ENCODE results near the gene RHOT2. TPM values are rescaled to one million over a fixed set of nuclear protein-coding genes. Genes with fewer than 3 reads are reported as not detected.

The RHOT2 gene
- total and polyA plus RNA-seq, 9 of the 15 experiments (the other 6 are each of a cell fraction or from before 2014, with no cell fraction given), result 5.0 to 373 (median 112) TPM

DNA sequence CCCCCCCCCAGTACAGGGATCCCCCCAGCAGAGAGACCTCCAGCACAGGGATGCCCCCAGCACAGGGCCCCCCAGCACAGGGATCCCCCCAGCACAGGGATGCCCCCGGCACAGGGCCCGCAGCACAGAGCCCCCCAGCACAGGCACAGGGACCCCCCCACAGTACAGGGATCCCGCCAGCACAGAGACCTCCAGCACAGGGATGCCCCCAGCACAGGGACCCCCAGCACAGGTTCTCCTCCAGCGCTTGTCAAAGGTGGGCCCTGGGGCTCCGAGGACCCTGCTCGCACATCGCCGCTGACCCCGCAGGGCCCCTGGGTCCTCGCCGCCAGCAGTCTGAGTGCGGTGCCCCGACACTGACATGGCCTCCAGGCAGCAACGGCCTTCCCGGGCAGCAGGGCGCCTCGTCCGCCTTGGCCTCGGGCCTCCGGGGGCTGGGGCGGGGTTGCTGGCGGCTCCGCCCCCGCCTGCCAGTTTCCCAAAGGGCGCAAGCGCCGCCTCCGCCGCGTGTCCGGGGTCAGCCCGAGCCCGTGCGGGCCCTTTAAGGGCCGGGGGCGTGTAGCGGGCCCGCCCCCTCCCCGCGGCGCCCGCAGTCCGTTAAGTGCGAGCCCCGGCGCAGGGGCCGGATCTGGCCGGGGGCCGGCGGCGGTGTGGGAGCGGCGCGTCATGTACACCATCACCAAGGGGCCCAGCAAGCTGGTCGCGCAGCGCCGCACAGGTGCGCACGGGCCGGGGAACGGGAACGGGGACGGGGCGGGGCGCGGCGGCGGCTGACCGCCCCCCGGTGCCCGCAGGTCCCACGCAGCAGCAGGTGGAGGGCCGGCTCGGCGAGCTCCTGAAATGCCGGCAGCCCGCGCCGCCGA, 26.4 kb upstream of the RHOT2 start, which contains the start of gene MCRIP2 (continued):
- no peak for TF ChIP-seq HNRNPUL1 (IDR thresholded peaks at IDR 0.05; ENCODE audit: low read length)
- peak; percentile 49 for TF ChIP-seq HNRNPLL (IDR thresholded peaks at IDR 0.05; ENCODE audit: low read depth, low read length, poor library complexity, severe bottlenecking)
- TF ChIP-seq ZNF511 (CRISPR knock-in tag; IDR thresholded peaks at IDR 0.05), result peak; percentile 13; the same call in 1 of the 2 replicates
- no peak for TF ChIP-seq CEBPB (tag; IDR thresholded peaks at IDR 0.05)
- TF ChIP-seq MAFK (IDR thresholded peaks at IDR 0.05; ENCODE audit: low read length), result no peak
- TF ChIP-seq, protein P1, sequence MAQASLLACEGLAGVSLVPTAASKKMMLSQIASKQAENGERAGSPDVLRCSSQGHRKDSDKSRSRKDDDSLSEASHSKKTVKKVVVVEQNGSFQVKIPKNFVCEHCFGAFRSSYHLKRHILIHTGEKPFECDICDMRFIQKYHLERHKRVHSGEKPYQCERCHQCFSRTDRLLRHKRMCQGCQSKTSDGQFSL (CRISPR knock-in tag; IDR thresholded peaks at IDR 0.05), result no peak
- TF ChIP-seq, protein P1 (tag; IDR thresholded peaks at IDR 0.05), result 0 out of 4 replicates have a peak, but pooled peaks of 1 of the 2 experiments have one; percentile 30
- peak; percentile 45 for TF ChIP-seq RBBP5 (IDR thresholded peaks at IDR 0.05; ENCODE audit: borderline replicate concordance, insufficient read depth, low read length, poor library complexity, severe bottlenecking)
- TF ChIP-seq POLR2B (IDR thresholded peaks at IDR 0.05; ENCODE audit: low read depth, partially characterized antibody), result peak; percentile 63
- peak; percentile 68 for TF ChIP-seq ATF7 (IDR thresholded peaks at IDR 0.05)
- TF ChIP-seq ZNF766 (CRISPR knock-in tag; conservative IDR thresholded peaks at IDR 0.05), result 0 out of 2 replicates have a peak, but pooled peaks have one; percentile 44
- peak; percentile 80 for TF ChIP-seq CTBP1 (IDR thresholded peaks at IDR 0.05; ENCODE audit: borderline replicate concordance)
- TF ChIP-seq, protein P2, sequence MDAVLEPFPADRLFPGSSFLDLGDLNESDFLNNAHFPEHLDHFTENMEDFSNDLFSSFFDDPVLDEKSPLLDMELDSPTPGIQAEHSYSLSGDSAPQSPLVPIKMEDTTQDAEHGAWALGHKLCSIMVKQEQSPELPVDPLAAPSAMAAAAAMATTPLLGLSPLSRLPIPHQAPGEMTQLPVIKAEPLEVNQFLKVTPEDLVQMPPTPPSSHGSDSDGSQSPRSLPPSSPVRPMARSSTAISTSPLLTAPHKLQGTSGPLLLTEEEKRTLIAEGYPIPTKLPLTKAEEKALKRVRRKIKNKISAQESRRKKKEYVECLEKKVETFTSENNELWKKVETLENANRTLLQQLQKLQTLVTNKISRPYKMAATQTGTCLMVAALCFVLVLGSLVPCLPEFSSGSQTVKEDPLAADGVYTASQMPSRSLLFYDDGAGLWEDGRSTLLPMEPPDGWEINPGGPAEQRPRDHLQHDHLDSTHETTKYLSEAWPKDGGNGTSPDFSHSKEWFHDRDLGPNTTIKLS (IDR thresholded peaks at IDR 0.05; ENCODE audit: borderline replicate concordance, low read depth), result peak; percentile 27; the same call in 1 of the 2 replicates
- TF ChIP-seq FOXM1 (IDR thresholded peaks at IDR 0.05; ENCODE audit: low read depth), result no peak
- TF ChIP-seq FOXM1 (CRISPR knock-in tag; IDR thresholded peaks at IDR 0.05; ENCODE audit: low read depth), result peak; percentile 78; the same call in 1 of the 2 replicates
- TF ChIP-seq MYC (IDR thresholded peaks at IDR 0.05; ENCODE audit: low read depth, low read length), result peak; percentile 85
- TF ChIP-seq MYC (CRISPR knock-in tag; IDR thresholded peaks at IDR 0.05; ENCODE audit: borderline replicate concordance, low read depth), result no peak

Data from K562 (cell line).